ENCODE results near the gene SLC32A1. TPM values are rescaled to one million over a fixed set of nuclear protein-coding genes. Genes with fewer than 3 reads are reported as not detected.

SLC32A1 gene
- total and polyA plus RNA-seq, 2 of the 13 experiments (the other 11 are each of a cell fraction or from before 2014, with no cell fraction given): not detected

- CTCF ChIA-PET (ENCODE audit: low intra/inter-chr PET ratio, low total read pairs): no interaction called here
- no TSS peak for BruUV-seq (replicated peaks)
Measured at GRCh38 chr20:38704136-38704535, 20.1 kb upstream of the SLC32A1 start.

More at GRCh38 chr20:38704136-38704535, 20.1 kb upstream of the SLC32A1 start:
- FAIRE-seq: no peak
- in situ Hi-C loops (cut with HindIII; ENCODE audit: extremely low pct_ligation_motif_present, low pct_unique_long_range_greater_than_20kb): no loop called here
- no peak for TF ChIP-seq SNAPC4 (CRISPR knock-in tag; IDR thresholded peaks at IDR 0.05)
- no peak for TF ChIP-seq ZNF563 (CRISPR knock-in tag; IDR thresholded peaks at IDR 0.05)
- Histone ChIP-seq H3K36me3 (replicated peaks in 1 of 2; ENCODE audit: control insufficient read depth in 1 of 2, insufficient read depth in 2 of 2, low read length in 2 of 2) (no peaks in the 10 kb centered on the region), H4K20me1 (ENCODE audit: insufficient read depth, low read length) (no peaks in the 10 kb centered on the region; the same call in 1 of the 2 replicates), H3K79me2 (ENCODE audit: insufficient read depth, low read length) (no peaks in the 10 kb centered on the region), H3K9ac (ENCODE audit: insufficient read depth, low read depth, low read length) (no peak overlapping the region), H3K4me1 (ENCODE audit: insufficient read depth, low read length) (no peaks in the 10 kb centered on the region), H3K4me3 (replicated peaks in 1 of 3; ENCODE audit: insufficient read depth in 1 of 3, low read depth in 2 of 3, low read length in 3 of 3) (no peak overlapping the region), H3K27me3 (ENCODE audit: control insufficient read depth in 1 of 2, insufficient read depth in 2 of 2, low read length in 2 of 2) (peaks cover 10 to 61% of the 10 kb centered on the region in 2 experiments), H3K9me3 (ENCODE audit: low read length) (no peaks in the 10 kb centered on the region), H2AFZ (ENCODE audit: low read length) (no peak overlapping the region), H3K4me2 (ENCODE audit: low read depth, low read length) (no peak overlapping the region), H3K27ac (ENCODE audit: extremely low read length, insufficient read depth, low read length) (no peak overlapping the region)
- POLR2A ChIA-PET: no interaction called here
- WGBS (ENCODE audit: low lambda C conversion rate): 4% methylated on average over 4 of the region's 4 CpGs
- no peak for DNase-seq (ENCODE audit: low spot score)
- intact Hi-C loops (cut with micrococcal nuclease; ENCODE audit: unreplicated experiment): no loop called here
- no peak for ATAC-seq
